SKM-1 (cell line): Measurements from ENCODE around the gene RAB3GAP1.

ENCODE experiments used
- DNase-seq: peaks from one replicate; lab custom pipeline; 2025; ENCODE audit not compliant: unreplicated experiment; lab: John Stamatoyannopoulos, UW

RAB3GAP1 gene

DNA sequence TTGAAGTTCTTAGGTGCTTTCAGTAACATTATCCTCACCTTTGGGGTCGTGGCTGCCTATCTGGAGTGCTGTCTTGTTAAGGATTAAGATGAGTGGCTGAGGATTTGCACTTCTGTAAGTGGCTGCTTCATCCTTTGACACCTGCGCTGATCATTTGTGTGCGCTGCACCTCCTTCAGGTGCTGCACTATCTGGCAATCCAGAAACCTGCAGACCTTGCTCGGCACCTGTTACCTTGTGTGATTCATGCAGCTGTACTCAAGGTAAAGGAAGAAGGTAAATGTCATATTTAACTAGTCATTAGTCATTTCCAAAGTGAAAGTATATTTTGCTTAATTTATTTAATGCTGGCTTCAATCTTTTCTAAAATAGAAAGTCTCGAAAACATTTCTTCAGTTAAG lies 110.3 kb downstream of the RAB3GAP1 start:
- no peak for DNase-seq

DNA sequence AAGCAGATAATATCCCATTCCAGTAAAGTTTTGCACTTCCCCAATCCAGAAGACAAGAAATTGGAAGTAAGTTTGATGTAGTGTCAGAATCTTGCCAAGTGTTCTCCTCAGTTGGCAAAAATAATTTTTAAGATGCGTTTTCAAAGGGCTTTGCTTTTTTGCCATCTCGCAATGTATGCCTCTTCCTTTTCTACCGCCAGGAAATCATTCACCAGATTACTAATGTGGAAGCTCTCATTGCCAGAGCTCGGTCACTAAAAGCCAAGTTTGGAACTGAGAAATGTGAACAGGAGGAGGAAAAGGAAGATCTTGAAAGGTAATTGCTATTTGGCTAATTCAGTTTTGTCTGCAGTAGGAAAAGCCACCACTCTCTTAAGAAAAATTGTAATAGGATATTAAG lies 110.7 kb downstream of the RAB3GAP1 start:
- no peak for DNase-seq

DNA sequence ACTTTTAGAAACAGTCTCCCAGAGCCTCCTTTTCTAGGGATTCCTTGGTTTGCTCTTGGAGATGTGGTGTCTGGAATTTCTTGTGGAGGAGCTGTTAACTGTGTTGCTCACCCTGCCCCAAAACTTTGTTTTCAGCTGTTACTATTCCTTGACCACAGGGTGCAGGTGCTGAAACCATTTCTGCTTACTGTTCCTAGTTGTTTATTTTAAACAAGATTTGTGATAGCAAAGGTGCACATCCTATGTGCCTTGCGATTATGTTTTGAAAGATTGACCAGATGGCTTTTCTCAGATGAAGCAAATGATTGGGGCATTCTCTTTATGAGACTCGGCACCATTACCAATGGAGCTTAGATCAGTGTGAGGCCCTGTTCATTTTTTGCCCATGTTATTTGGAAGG lies 111.2 kb downstream of the RAB3GAP1 start:
- no peak for DNase-seq

DNA sequence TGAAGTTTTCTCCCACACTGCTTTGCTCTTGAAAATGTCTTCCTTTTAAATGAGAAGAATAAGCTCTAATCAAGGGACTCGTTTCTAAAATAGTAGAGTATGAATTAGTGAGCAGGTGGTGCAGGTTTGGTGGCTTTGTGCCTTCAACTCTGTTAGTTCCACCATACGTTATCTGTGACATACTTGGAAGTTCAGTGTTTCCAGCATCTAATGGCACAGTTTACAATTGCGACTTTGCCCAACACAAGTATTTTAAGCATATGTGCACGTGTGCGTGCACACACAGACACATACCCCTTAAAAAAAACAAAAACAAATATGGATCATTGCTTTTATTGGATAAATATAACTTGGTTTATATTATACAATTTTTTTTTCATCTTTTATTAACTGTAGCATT lies 111.8 kb downstream of the RAB3GAP1 start:
- no peak for DNase-seq

DNA sequence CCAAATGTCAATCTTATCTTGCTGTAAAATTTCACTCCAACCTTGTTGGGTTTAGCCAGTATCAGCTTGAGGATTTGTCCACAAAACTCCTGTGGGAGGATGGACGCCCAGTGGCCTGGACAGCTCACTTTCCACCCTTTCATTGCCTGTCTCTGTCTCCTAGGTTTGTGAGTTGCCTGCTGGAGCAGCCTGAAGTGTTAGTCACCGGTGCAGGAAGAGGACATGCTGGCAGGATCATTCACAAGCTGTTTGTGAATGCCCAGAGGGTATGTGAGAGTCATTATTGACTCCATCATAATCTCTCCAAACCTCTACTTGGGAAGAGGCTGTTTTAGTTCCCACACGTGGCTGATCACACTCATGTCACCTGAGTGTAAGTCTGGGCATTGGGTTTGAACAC lies 112.3 kb downstream of the RAB3GAP1 start:
- no peak for DNase-seq

DNA sequence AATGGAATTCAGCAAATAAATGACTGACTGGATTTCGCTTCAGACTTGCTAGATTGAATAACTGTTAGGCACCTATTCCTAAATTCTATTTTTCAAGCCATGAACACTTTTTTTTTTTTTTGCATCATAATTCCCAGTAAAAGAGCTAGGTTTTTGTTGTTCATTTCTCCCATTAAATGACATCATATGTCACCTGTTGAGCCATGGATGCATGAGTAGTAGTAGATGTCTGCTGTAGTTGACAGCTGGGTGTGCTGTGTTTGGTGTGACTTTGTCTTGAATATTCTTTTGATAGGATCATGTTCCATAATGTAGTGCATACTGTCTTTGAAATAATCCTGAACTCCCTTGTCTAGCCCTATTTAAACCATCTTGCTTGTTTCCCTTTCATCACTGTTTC lies 115.2 kb downstream of the RAB3GAP1 start:
- no peak for DNase-seq

DNA sequence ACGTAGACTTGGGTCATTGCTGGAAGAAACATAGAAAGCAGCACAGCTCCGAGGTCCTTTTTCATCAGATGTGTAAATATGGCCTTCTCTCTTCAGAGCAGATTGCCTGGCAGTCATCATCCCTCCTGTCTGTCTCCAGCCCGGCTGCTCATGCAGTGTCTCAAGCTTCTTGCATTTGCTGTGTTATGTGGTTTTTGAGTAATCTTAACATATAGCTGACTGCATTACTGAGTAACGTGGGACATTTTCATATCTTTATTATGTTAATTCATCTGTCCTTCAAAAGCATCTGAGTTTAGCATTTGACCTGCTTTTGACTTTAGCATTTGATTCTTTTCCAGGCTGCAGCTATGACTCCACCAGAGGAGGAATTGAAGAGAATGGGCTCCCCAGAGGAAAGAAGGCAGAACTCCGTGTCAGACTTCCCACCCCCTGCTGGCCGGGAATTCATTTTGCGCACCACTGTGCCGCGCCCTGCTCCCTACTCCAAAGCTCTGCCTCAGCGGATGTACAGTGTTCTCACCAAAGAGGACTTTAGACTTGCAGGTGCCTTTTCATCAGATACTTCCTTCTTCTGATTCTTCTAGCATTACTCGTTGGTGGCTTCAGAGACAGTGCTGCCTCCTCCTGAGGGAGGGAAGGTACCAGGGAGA lies 116.2 kb downstream of the RAB3GAP1 start:
- no peak for DNase-seq

DNA sequence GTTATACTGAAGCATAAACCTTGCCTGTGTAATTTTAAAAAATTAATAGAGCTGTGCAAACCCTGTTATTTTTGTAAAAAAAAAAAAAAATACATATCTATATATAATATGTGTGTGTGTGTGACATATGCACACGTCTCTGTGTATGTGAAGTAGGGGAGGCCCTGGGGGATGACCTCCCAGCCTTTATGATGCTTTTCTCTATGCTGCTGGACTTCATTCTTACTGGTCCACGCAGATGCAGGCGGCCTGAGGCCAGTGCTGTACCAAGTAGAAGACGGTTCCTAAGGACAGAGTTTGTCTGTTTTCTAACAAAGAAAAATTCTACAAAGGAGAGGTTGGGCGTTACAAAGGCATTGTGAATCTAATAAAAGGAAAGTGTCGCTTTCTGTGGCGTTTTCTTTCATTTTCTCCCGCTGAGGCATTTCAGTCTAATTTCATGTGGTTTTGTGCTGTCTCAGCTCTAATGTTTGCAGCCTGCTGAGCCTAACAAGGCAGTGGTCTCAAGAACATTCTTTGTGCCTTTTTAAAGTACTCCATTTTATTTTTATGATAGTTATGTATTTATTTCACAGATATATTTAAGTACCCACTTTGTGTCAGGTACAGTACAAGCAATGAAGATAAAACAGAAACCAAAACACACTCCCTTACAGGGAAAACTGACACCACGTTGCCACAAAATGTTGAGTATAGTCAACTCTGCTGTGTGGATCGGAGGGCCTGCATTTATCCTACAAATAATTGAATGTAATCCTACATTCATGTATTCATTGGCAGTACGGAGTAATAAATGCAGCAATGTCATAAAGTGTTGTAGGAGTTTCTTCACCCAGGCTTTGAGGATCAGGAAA lies 118.0 kb downstream of the RAB3GAP1 start:
- no peak for DNase-seq

DNA sequence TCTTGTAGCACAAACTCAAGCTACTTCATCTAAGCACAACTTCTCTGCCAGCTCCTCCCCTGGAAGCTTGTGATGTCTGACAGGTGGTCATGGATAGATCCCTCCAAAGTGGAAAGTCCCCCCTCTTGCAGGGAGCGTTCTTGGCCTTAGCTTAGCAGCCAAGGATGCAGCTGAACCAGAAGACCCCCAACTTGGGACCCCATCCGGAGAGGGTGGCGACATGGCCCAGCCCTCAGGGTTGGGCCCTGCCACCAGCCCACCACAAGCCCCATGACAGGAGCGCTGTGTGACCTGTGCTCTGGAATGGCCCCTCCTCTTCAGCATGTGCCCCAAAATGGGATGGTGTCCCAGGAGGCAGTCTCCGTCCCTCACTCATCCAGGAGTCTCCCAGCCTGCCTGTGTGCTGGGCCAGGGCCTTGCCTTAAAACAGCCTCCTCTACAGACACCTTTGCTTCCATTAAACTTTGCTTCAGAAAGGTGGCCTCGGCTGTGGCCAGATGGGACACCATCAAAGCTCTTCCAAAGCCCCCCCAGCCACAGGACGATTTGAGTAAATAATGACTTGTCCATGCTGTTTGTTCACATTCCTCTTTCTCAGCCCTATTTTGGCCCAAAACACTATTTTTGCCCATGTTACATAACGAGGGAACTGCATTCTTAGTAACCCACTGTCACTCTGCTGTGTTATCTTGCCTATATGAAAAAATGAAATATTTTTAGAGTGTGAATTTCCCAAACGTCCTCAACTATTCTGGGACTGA lies 122.1 kb downstream of the RAB3GAP1 start:
- DNase-seq: no peak

DNA sequence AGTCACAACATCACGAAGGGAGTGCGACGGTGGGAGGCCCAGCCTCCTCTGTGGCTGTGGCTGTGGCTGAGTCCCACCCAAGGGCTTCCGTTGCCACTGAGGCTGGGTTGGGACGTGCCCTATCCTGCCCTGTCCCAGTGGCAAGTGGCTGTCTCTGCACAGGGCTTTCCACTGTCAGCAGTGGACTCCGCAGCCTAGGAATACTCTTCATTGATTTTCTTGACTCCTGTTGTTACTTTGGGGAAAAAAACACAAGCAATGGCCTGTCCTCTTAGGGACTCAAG lies 122.7 kb downstream of the RAB3GAP1 start:
- no peak for DNase-seq

DNA sequence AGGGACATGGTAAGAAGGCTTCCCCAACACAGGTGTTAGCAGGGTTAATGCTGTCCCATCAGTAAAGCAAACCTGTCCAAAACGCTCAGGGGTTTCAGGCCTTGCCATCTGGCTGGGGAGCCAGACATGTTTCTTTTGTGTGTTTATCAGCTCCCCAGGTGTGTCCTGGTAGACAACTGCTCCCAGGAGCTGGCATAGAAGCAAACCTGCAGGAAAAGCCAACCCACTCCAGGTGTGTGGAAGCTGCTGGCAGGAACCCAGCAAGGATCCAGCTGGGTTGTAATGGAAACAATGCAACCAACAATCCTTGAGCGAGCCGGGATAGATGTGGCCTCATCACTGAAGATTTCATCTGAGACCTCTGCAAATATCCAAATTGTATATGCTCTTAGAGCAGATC lies 123.1 kb downstream of the RAB3GAP1 start:
- DNase-seq: no peak

DNA sequence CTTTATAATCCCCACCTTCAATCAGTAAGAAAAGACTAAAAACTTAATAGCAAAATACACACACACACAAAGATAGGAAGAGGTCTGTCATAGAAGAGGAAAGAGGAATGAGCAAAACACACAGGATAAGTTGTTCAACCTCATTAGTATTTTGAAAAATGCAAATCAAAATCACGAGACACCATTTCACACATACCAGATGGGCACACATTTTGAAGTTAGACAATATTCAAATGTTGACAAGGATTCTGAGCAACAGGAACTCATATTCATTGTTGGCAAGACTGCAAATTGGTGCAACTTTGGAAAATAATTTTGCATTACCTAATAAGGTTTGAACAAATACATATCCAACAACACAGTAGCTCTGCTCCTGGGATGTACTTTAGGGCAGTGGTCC lies 127.6 kb downstream of the RAB3GAP1 start:
- DNase-seq: no peak

DNA sequence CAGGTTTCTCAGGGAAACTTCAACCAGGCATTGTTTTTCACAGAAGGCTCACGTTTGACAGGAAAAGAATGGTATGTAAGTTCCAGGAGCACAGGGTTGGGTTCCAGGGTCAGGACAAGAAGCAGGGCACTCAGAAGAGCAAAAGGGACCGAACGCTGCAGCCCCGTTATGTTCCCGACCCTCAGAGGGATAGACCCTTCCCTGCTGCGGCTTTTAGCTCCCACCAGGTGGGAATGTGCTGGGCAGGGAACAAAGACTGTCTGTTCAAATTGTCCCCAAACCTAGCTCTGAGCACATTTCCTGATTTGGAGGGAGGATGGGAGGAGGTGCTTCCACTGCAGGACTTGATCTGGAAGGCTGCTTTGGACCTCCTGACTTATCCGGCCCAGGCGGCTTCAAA lies 130.1 kb downstream of the RAB3GAP1 start:
- no peak for DNase-seq

DNA sequence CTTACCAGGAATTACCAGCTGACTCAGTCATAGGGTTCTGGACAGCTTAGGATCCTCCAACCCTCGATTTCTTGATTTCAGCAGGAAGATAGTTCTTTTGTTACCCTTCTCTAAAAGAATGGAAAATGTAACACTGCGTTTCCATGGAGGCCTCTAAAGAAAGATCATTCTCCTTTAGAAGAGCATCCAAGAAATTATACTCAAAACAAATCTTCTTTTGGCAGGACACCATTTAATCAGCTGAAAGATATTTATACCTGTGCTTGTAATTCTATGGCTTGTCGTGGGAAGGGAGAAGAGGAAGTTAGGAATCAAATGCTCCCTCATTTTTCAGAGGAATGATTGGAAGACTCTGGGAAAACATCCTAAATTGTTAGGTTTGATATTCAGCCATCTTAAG lies 130.5 kb downstream of the RAB3GAP1 start:
- no peak for DNase-seq

DNA sequence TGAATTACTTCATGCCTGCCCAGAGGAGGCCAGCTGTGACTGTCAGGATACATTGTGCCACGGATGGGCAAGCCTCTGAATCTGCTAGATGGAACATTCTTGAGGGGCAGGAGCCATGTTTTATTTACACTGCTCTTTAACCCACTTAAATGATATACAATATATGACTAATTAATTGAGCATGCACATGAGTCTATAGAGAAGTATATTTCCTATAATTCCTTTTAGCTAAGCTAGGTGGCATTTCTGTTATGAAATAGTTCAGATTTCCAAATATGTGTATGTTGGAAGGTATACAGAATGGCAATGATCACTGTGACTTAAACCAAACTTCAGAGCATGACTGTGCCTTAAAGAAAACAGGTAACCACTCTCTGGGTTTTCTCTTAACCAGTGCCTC lies 131.7 kb downstream of the RAB3GAP1 start:
- DNase-seq: no peak

DNA sequence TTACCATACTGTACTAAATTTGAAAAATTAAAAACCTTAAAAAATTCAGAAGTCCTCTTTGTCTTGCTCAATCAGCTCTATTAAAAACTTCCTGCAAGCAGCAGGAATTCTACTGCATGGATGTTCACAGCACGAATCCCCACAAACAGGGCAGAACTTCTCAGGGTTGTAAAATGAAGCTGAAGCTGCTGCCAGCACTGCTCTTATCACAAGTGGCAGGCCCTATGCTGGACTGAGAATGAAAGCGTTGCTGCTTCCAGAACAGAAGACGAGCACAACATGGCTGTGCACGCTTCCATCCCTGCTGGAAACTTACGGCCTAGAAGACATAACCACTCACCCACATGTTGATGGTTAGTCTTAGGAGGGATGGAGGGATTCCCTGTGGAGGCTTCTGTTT lies 134.0 kb downstream of the RAB3GAP1 start:
- no peak for DNase-seq

DNA sequence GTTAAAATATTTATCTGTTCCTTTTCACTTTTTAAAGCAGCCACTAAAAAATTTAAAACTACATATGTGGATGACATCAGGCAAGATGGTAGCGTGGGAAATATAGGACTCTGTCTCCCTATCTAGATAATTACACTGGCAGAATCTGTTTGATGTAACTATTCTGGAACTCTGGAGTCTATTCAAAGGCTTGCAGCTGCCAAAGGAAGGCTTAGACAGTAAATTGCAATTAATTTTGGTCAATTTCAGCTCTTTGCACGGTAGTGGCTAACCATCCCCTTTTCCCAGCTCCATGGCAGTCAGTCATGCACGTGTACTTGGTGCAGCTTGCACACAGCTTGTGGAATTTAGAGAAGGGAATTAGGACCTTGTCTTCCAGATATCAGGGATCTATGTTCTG lies 135.2 kb downstream of the RAB3GAP1 start:
- DNase-seq: no peak

DNA sequence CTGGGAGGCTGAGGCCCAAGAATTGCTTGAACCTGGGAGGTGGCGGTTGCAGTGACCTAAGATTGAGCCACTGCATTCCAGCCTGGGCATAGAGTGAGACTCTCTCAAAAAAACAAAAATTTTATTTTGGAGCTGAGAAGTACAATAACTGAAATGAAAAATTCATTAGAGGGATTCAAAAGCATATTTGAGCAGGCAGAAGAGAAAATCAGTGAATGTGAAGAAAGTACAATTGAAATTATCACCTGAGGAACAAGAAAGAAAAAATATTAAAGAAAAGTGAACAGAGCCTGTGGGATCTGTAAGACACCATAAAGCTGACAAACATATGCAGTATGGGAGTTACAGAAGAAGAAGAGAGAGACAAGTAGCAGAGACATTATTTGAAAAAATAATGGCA lies 137.1 kb downstream of the RAB3GAP1 start:
- DNase-seq: no peak

DNA sequence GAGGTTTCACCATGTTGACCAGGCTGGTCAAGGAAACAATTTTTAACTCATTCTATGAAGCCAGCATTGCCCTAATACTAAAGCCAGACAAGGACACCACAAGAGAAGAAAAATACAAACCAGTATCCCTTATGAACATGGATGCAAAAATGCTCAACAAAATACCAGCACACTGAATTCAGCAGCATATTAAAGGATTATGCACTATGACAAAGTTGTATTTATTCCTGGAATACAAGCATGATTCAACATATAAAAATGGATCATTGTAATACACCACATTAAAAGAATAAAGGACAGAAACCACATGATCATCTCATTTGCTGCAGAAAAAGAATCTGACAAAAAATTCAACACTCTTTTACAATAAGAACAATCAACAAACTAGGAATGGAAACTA lies 138.7 kb downstream of the RAB3GAP1 start:
- no peak for DNase-seq

DNA sequence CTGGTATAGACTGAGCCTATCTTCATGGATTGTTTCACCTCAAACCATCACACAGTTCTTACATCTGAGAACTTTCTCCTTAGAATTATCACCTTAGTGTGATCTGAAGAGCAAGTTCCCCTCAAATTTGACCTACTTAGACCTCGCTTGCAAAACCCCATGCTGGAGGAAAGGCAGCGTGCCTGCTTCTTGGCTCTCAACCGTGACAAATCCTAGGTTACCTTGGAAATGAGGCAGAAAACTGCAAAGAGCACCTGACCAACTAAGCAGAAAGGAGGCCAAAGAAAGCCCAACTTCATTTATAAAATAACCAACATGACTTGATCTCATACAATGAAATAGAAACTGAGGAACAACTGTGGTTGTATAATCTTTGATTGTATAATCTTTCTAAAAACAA lies 146.4 kb downstream of the RAB3GAP1 start:
- DNase-seq: no peak

DNA sequence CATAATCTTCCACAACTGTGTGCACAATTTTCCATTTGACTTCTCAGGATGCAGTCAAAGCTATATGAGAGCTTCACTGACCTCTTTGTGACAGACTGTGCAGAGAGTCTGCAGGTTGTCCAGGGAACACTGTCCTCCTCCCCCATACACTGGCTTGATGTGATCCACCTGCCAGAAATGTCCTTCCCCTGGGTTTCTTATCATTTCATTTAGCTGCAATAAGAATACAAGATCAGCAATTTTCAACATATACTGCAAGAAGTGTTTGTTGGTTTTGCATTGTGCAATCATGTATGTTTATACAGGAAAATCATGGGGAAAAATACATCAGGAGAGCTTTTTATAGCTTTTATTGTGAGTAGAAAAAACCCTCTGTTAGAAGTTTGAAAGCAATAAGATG lies 150.7 kb downstream of the RAB3GAP1 start:
- no peak for DNase-seq

DNA sequence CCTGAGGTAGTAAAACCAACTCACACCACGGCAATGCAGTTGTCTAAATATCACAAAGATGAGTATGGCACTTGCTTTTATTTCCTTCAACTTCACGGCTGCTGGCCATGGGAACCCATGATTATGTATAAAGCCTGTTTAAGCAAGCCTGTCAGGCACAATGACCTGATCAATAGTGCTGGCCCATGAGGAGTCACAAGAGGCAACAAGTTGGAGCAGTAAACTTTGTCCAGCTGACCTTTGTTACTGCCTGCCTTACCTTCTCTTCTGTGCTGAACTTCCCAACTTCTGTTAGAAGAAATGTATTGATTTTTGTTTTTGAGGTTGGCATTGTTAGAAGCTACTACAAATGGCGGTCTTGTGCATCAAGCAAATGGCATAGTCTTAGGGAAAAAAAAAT lies 151.9 kb downstream of the RAB3GAP1 start:
- no peak for DNase-seq
